GM18873 (cell line): ENCODE measurements around the gene CADPS2.

Source experiments
- ATAC-seq: cut with Tn5 transposase; IDR thresholded peaks from one replicate; pipeline ENCODE4 v1.9.1; 2021; ENCODE audit warnings: mild to moderate bottlenecking, moderate library complexity, moderate number of reproducible peaks; ENCODE audit not compliant: unreplicated experiment, low FRiP score

The CADPS2 gene

DNA sequence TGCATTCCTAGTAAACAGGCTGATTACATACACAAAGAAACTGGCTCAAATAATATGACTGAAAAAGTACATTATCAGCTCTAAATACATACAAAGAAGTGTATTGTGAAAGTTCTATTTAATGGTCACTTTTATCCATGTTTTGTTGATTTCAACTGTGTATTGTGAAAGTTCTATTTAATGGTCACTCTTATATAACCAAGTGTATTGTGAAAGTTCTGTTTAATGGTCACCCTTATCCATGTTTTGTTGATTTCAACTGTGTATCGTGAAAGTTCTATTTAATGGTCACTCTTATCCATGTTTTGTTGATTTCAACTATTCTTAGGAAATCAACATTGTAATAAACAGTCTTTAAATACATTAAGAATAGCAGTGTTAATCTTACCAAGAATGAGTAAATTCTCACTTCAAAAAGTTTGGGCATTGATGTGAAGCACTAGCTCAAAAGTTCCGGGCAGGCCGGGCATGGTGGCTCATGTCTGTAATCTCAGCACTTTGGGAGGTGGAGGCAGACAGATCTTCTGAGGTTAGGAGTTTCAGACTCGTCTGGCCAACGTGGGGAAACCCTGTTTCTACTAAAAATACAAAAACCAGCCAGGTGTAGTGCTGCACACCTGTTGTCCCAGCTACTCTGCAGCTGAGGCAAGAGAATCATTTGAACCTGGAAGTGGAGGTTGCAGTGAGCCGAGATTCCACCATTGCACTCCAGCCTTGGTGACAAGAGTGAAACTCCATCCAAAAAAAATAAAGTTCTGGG, 546.9 kb downstream of the CADPS2 start:
- no peak for ATAC-seq

GRCh38 chr7:122337011-122337410, 549.2 kb downstream of the CADPS2 start:
- no peak for ATAC-seq

GRCh38 chr7:122329145-122329802, 557.0 kb downstream of the CADPS2 start:
- no peak for ATAC-seq

DNA sequence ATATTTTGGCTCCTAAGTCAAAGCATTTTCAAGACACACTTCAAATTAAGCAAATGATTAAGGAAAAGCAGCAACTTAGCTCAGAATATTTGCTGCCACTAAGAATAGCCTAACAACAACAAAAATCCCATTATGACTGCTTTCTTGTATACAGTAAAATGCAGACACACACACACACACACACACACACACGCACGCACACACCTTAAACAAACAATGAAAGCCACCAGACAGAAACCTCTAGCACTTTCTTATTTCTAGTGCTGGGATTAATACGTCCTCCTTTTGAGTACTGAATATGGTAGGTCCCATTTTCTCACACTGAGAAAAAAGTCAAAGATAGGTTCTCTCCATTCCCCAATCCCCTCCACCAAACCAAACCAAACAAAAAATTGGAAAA, 558.3 kb downstream of the CADPS2 start:
- ATAC-seq: no peak

DNA sequence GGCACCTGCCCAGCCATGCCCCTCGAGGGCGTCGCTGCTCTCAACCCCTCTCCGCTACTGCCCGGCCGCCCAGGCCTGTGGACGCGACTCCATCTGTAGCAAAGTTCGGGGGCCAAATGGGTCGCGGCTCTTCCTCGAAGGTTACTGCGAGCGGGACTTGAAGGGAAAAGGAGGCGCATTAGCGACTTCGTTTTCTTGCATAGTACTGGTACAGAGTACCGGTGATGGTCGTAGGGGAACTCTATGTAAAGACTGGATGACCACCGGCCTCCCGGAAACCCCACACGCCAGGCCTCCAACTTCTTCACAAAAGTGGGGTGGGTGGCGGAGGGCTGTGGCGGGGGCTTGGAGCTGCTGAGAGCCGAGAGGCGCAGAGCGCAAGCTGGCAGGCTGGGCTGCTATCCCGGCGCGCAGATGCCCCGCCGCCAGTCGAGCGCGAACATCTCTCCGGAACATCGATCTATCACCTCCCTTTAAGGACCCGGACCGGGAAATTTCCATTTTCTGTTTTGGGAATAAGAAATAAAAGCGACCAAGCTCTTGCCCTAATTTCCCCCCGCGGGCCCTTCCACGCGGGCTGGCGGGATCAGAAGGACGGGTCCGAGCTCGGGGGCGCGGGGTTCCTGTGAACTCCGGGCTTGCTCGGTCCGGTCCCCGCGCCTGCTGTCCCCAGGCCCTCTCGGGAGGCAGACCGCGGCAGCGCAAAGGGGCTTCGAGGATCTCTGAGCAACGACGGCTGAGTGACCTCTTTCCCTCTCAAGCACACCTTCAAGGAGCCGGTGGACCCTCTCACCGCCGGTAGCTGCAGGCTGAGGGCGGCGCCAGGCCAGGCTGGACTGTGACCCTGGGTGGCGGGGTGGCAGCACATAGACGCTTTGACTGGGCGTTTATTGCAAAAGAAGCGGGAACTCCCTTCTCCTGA, 569.5 kb downstream of the CADPS2 start:
- ATAC-seq: no peak

- no peak for ATAC-seq
These were observed 570.5 kb downstream of the CADPS2 start for GRCh38 chr7:122315507-122316466.

GRCh38 chr7:122314284-122314683, 572.0 kb downstream of the CADPS2 start:
- no peak for ATAC-seq

DNA sequence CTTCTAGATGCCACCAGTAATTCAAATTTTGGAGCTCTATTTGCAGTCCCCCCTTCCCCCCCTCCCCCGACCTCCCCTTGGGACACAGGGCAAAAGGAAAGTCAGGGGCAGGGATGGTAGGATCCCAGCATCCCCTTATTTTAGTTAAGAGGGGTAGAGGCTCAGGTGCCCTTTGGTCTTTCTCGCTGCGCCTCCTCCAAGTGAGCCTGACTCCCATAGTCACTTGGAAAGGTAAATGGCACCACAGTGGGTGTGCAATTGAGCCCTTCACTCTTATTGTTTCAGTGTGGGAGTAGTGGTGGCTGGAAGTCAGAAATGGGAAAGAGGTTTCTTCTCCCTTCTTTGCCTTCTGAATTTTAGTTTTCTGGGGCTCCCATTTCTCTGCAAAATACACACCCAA, 573.5 kb downstream of the CADPS2 start:
- no peak for ATAC-seq

DNA sequence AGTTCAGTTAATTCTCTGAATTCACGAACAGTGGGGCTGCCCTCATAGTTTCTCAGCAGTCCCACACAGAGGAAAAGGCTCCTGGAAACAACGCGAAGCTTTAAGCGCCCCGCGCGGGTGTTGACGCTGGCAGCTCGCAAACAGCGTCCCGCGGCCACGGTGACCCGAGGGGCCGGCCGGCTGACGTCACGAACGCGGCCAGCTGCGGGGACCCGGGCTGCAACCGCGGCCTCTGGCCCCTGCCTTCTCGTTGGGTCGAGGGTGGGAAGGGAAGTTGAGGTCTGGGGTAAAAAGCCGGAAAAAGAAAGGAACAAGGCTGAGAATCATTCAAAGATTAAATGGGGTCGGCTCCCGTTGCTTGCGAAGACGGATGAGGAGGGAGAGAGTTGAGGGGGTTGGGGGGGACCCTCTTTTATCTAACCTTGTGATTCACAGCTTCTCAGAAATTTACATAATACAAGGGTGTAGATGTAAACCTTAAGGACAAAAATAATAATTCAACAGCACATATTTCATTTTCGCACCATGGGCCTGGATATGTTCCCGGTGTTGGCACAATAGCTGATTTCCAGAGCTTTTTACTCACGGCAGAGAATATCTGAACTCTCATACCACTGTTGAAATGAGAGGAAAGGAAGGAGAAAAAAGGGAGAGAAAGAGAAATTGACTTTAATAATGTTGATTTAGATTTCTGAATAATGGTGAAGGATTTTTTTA, 574.4 kb downstream of the CADPS2 start:
- ATAC-seq: no peak

- ATAC-seq: no peak
These were observed 575.1 kb downstream of the CADPS2 start for GRCh38 chr7:122311050-122311700.

- ATAC-seq: peak; percentile 66
These were observed 575.9 kb downstream of the CADPS2 start for GRCh38 chr7:122310119-122311021.

- no peak for ATAC-seq
These were observed 576.8 kb downstream of the CADPS2 start for GRCh38 chr7:122309421-122309820.

DNA sequence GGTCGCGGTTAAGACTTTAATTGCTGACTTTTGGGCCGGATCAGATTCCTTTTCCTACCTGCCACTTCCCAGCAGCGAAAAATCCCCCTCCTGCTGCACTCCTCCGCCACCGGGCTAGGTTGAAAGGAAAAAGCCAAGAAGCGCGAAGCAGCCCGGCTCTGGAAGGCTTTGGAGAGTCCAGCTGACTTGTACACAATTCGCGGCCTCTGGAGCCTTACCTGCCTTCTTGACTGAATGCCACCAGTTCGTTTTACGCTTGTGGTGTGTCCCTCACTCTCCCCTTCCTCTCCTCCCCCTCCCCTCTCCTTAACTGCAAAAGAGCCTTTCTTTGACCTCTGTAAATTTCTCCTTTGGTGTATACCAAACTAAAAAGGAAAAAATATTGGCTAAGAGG, 579.0 kb downstream of the CADPS2 start:
- no peak for ATAC-seq

GRCh38 chr7:122306320-122307227, 579.7 kb downstream of the CADPS2 start:
- no peak for ATAC-seq

- ATAC-seq: no peak
These were observed 580.6 kb downstream of the CADPS2 start for GRCh38 chr7:122305475-122306319.

DNA sequence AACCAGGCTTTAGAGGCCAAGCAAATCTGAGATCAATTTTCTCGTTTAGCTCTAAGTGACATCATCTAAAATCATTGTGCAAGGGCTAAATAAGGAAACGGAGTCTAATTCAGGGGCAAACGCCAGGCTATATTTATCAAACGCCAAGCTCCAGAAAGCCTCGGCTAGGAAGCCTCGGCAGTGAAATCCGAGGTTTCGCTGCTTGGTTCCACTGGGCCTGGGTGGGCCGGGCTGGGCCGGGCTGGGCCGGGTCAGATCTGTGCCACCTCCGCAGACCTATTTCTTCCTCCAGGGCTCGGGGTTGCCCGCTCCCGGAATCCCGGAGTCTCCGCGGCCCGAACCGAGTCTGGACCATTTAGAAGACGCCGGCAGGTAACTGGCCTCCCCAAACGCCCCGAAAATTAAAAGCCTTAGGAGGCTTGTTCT, 581.3 kb downstream of the CADPS2 start:
- ATAC-seq: no peak
